HL-60 (cell line): ENCODE measurements around the gene RASGRP2.

Experiments
- DNase-seq, 2 experiments: peaks; one replicate each; pipeline ENCODE4 v3.0.0-alpha.2; 2010 to 2020; ENCODE audit warnings: low read depth in 1 of 2, low spot score in 1 of 2
- H3K27ac ChIP-seq: fragments of 250-450 bp; sonication (Bioruptor Pico); replicated peaks from 2 replicates; pipeline ENCODE4 v1.5.1; 2020; ENCODE audit warnings: mild to moderate bottlenecking, moderate library complexity
- H3K27me3 ChIP-seq: fragments of 250-450 bp; sonication (Bioruptor Pico); 2 replicates; pipeline ENCODE4 v1.5.1; 2021; ENCODE audit warnings: mild to moderate bottlenecking, moderate library complexity; ENCODE audit not compliant: insufficient read depth, poor library complexity, severe bottlenecking
- H3K4me3 ChIP-seq: replicated peaks from 2 replicates; pipeline ENCODE4 v1.5.1; 2011; ENCODE audit warnings: mild to moderate bottlenecking, control low read depth, low read length; ENCODE audit not compliant: insufficient read depth
- CTCF ChIP-seq: IDR thresholded peaks from one replicate; pipeline ENCODE4 v1.5.1; 2011; ENCODE audit warnings: low read length, control low read depth, inconsistent platforms; ENCODE audit not compliant: insufficient read depth
- GABPA ChIP-seq: IDR thresholded peaks from 2 replicates; pipeline ENCODE4 v1.6.1; 2012; ENCODE audit warnings: low read depth
- POLR2AphosphoS5 ChIP-seq: IDR thresholded peaks from 2 replicates; pipeline ENCODE4 v1.6.1; 2012; ENCODE audit warnings: low read depth
- REST ChIP-seq: IDR thresholded peaks from 2 replicates; pipeline ENCODE4 v1.6.1; 2012; ENCODE audit warnings: low read depth; ENCODE audit not compliant: insufficient replicate concordance
- SPI1 ChIP-seq: IDR thresholded peaks from 2 replicates; pipeline ENCODE4 v1.6.1; 2012; ENCODE audit warnings: low read depth, mild to moderate bottlenecking, borderline replicate concordance

RASGRP2 gene

GRCh38 chr11:64718780-64719124, 25.2 kb downstream of the RASGRP2 start:
- no peak for TF ChIP-seq REST
- H3K27ac ChIP-seq = no peak overlapping the region
- DNase-seq = no peak
- H3K27me3 ChIP-seq = peaks cover 41% of the 10 kb centered on the region
- H3K4me3 ChIP-seq = no peak overlapping the region

- Histone ChIP-seq H3K27me3 (peaks cover 41% of the 10 kb centered on the region), H3K4me3 (no peak overlapping the region), H3K27ac (no peak overlapping the region)
- TF ChIP-seq POLR2AphosphoS5 (no peak), REST (no peak), SPI1 (no peak), GABPA (no peak), CTCF (no peak)
- DNase-seq = no peak
Measured at GRCh38 chr11:64718084-64718779, 25.7 kb downstream of the RASGRP2 start.

- H3K4me3 ChIP-seq = no peak overlapping the region
- TF ChIP-seq SPI1 (no peak), CTCF (no peak), GABPA (no peak), REST (no peak), POLR2AphosphoS5 (no peak)
- H3K27ac ChIP-seq = no peak overlapping the region
- no peak for DNase-seq
- H3K27me3 ChIP-seq = peaks cover 44% of the 10 kb centered on the region
Measured at GRCh38 chr11:64717268-64717578, 26.7 kb downstream of the RASGRP2 start.
